ENCODE data around the gene PER2. TPM values are rescaled to one million over a fixed set of nuclear protein-coding genes. Genes with fewer than 3 reads are reported as not detected.

PER2 gene
- polyA plus RNA-seq, 1 donor: 13.5 TPM

DNA sequence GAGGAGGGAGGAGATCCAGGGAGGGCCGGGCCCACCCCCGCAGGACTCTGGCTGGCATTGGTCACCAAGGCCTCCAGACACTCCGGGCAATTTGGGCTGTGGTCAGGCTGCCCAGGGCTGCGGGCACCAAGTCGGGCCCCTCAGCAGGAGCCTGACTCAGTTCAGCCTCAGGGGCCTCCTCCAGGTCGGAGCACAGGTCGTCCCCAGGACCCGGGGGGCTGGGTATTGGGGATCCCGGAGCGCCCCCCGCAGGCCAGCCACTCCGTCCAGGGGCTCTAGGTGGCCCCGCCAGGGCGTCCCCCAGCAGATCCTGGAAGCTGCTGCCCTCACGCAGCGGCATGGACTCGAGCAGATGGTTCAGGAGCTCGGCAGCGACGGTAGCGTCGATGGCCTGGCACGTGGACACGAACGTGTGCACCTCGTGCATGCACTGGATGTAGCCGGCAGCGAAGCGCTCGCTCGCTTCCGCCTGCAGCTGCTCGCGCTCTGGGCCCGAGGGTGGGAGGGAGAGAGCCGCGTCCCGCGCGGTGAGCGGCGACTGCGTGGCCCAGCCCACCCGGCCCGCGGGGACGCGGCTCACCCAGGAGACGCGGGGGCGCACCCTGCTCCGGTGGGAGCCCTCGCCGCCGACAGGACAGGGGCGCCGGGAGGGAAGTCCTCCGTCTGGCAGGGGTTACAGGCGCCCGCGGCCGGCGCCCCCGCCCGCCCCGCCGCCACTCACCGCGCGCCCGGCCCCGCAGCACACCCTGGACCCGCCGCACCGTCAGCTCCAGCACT lies 49.5 kb downstream of the PER2 start:
- H3K4me3 ChIP-seq (ENCODE audit: low read length): no peak overlapping the region
- H3K36me3 ChIP-seq (ENCODE audit: control insufficient read depth, insufficient read depth, low read length): no peaks in the 10 kb centered on the region
- no peak overlapping the region for H3K27ac ChIP-seq (ENCODE audit: low read length)
- peak in 1 of 2 donors; percentile 50 for DNase-seq
- WGBS (ENCODE audit: insufficient coverage, low lambda C conversion rate): no CpG with 5 or more reads among the region's 75 CpGs
- peaks cover 29% of the 10 kb centered on the region for H3K27me3 ChIP-seq (ENCODE audit: control insufficient read depth, insufficient read depth, low read length)
- H3K9me3 ChIP-seq (ENCODE audit: control insufficient read depth, low read depth, low read length): peaks cover 7% of the 10 kb centered on the region
- H3K4me1 ChIP-seq (ENCODE audit: control insufficient read depth, insufficient read depth, low read length): peaks cover 37% of the 10 kb centered on the region

DNA sequence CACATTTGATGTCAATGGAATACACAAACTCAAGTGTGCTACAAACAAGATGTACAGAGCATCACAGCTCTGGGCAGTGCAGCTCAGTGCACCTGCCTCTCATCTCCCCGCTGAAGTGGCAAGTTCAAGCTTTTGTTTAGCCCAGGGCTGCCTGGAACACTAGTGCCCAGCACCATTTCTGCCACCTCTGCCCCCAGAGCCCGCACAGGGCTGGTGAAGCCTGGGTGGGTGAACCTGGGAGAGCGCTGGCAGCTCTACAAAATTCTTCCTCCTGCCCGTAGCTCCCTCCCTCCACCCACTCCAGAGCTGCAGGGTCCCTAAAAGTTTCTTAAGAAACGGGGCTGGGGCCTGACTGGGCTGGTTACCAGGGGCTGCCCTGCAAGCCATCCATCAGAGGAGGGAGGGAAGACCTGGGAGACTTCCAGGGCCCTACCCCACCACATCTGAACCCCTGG lies 50.1 kb downstream of the PER2 start:
- no peak for DNase-seq
- peaks cover 32% of the 10 kb centered on the region for H3K27me3 ChIP-seq (ENCODE audit: control insufficient read depth, insufficient read depth, low read length)
- peaks cover 7% of the 10 kb centered on the region for H3K9me3 ChIP-seq (ENCODE audit: control insufficient read depth, low read depth, low read length)
- no peaks in the 10 kb centered on the region for H3K36me3 ChIP-seq (ENCODE audit: control insufficient read depth, insufficient read depth, low read length)
- WGBS (ENCODE audit: insufficient coverage, low lambda C conversion rate): no CpG with 5 or more reads among the region's 5 CpGs
- peaks cover 32% of the 10 kb centered on the region for H3K4me1 ChIP-seq (ENCODE audit: control insufficient read depth, insufficient read depth, low read length)
- H3K27ac ChIP-seq (ENCODE audit: low read length): no peak overlapping the region
- H3K4me3 ChIP-seq (ENCODE audit: low read length): no peak overlapping the region

DNA sequence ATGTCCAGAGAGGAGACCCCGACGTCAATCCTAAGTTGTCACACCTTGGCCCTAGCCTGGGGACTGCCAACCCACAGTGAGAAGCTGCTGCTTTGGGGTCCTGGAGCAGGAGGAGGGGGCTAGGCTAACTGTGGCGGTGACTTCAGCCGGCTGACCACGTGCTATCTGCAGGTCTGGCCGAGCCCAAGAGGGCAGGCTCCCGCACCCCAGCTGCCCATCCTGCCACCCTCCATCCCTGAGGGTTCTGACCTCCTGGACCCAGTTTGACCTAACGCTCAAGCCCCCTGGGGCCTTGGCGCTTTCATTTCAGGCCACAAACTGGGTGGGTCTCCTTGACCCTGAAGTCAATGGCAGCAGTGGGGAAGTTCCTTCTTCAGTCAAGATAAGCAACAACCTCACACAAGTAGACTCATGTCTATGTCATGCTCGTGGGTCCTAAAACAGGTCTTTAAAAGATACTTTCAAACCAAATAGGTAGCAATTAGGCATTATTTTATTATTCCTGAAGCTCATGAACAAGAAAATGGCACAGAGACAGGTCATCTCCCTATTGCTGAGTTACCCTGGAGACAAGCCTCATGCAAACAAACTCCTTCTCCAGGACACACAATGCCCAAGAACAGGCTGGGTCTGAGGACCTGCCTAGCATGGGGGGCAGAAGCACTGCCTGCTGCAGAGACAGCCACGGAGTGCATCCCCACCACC lies 50.8 kb downstream of the PER2 start:
- Histone ChIP-seq H3K36me3 (ENCODE audit: control insufficient read depth, insufficient read depth, low read length) (no peaks in the 10 kb centered on the region), H3K4me3 (ENCODE audit: low read length) (no peak overlapping the region), H3K9me3 (ENCODE audit: control insufficient read depth, low read depth, low read length) (peaks cover 7% of the 10 kb centered on the region), H3K27me3 (ENCODE audit: control insufficient read depth, insufficient read depth, low read length) (peaks cover 32% of the 10 kb centered on the region), H3K27ac (ENCODE audit: low read length) (no peak overlapping the region), H3K4me1 (ENCODE audit: control insufficient read depth, insufficient read depth, low read length) (peaks cover 24% of the 10 kb centered on the region)
- no CpG with 5 or more reads among the region's 11 CpGs for WGBS (ENCODE audit: insufficient coverage, low lambda C conversion rate)
- DNase-seq: no peak

DNA sequence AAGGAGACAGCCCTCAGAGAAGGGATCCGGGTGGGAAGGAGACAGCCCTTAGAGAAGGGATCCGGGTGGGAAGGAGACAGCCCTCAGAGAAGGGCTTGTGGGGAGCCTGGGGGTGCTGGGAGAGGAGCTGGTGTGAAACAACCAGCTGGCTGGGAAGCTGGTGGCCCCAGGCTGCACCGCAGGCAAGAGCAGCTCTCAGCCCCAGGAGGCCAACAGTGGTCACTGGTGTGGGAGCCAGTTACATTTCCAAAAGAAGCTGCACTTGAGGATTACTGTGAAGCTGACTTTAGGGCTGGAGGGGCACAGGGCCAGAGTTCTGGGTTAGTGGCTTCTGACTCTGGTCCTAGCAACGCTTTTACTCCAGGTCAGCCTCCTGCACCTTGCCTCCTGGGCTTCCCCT lies 51.8 kb downstream of the PER2 start:
- no peak overlapping the region for H3K27ac ChIP-seq (ENCODE audit: low read length)
- H3K9me3 ChIP-seq (ENCODE audit: control insufficient read depth, low read depth, low read length): peaks cover 9% of the 10 kb centered on the region
- H3K27me3 ChIP-seq (ENCODE audit: control insufficient read depth, insufficient read depth, low read length): peaks cover 32% of the 10 kb centered on the region
- H3K36me3 ChIP-seq (ENCODE audit: control insufficient read depth, insufficient read depth, low read length): no peaks in the 10 kb centered on the region
- H3K4me3 ChIP-seq (ENCODE audit: low read length): no peak overlapping the region
- DNase-seq: no peak
- peaks cover 14% of the 10 kb centered on the region for H3K4me1 ChIP-seq (ENCODE audit: control insufficient read depth, insufficient read depth, low read length)
- no CpG with 5 or more reads among the region's 4 CpGs for WGBS (ENCODE audit: insufficient coverage, low lambda C conversion rate)

DNA sequence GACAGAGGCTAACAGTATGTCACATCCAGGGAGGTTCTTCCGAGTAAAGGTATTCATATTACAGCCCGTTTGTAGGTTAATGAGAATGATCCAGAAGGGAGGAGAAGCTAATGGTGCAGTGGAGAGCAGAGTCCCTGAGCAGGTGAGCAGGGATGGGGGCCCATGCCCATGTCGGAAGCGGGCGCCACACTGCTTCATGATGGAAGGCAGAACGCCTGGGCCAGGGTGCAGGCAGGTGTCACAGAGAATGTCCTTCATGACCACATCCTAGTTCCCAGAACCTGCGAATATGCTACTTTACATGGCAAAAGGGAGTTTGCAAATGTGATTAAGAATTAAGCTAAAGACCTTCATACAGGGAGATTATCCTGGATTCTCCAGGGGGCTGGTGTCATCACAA lies 52.6 kb downstream of the PER2 start:
- H3K27ac ChIP-seq (ENCODE audit: low read length): no peak overlapping the region
- WGBS (ENCODE audit: insufficient coverage, low lambda C conversion rate): no CpG with 5 or more reads among the region's 7 CpGs

DNA sequence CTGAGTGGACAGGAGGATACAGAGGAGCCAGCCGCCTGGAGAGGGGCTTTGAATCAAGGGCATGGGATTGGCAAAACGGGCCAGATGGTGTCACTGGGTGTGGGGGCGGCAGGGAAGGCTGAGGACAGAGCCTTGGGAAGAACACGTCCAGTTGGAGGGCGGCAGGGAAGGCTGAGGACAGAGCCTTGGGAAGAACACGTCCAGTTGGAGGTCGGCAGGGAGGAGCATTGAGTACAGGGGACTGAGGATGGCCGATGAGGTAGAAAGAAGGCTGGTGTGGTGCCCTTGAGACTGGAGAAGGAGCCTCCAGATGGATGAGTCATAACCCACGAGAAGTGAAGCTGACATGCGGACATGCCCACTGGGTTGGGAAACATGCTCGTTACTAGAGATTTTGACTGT lies 53.1 kb downstream of the PER2 start:
- WGBS (ENCODE audit: insufficient coverage, low lambda C conversion rate): 92% methylated on average over 2 of the region's 11 CpGs
- no peak overlapping the region for H3K27ac ChIP-seq (ENCODE audit: low read length)
- peaks cover 11% of the 10 kb centered on the region for H3K9me3 ChIP-seq (ENCODE audit: control insufficient read depth, low read depth, low read length)
- DNase-seq: no peak
- no peak overlapping the region for H3K4me3 ChIP-seq (ENCODE audit: low read length)
- peaks cover 8% of the 10 kb centered on the region for H3K4me1 ChIP-seq (ENCODE audit: control insufficient read depth, insufficient read depth, low read length)
- peaks cover 36% of the 10 kb centered on the region for H3K27me3 ChIP-seq (ENCODE audit: control insufficient read depth, insufficient read depth, low read length)
- no peaks in the 10 kb centered on the region for H3K36me3 ChIP-seq (ENCODE audit: control insufficient read depth, insufficient read depth, low read length)

More for the DNA sequence above, 52.6 kb downstream of the PER2 start:
- Histone ChIP-seq H3K4me3 (ENCODE audit: low read length) (no peak overlapping the region), H3K27me3 (ENCODE audit: control insufficient read depth, insufficient read depth, low read length) (peaks cover 38% of the 10 kb centered on the region), H3K9me3 (ENCODE audit: control insufficient read depth, low read depth, low read length) (peaks cover 11% of the 10 kb centered on the region), H3K4me1 (ENCODE audit: control insufficient read depth, insufficient read depth, low read length) (peaks cover 9% of the 10 kb centered on the region), H3K36me3 (ENCODE audit: control insufficient read depth, insufficient read depth, low read length) (no peaks in the 10 kb centered on the region)
- no peak for DNase-seq

DNA sequence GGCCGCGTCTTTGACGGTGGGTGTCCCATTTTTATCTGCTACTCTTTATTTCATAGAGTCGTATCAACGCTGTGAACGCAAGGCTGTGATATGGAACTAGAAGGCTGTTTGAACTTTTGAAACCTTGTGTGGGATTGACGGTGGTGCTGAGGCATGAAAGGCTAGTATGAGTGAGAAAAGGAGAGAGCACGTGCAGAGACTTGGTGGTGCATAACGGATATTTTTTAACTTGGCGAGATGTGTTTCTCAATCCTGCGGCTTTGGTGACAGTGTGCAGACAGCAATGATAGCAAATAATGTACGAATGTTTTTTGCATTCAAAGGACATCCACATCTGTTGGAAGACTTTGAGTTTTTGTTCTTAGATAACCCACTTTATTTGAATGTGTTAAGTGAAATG lies 54.8 kb downstream of the PER2 start:
- DNase-seq: no peak
- H3K9me3 ChIP-seq (ENCODE audit: control insufficient read depth, low read depth, low read length): peaks cover 6% of the 10 kb centered on the region
- H3K4me1 ChIP-seq (ENCODE audit: control insufficient read depth, insufficient read depth, low read length): peaks cover 1% of the 10 kb centered on the region
- H3K36me3 ChIP-seq (ENCODE audit: control insufficient read depth, insufficient read depth, low read length): no peaks in the 10 kb centered on the region
- H3K4me3 ChIP-seq (ENCODE audit: low read length): no peak overlapping the region
- H3K27ac ChIP-seq (ENCODE audit: low read length): no peak overlapping the region
- WGBS (ENCODE audit: insufficient coverage, low lambda C conversion rate): 45% methylated on average over 2 of the region's 12 CpGs
- peaks cover 30% of the 10 kb centered on the region for H3K27me3 ChIP-seq (ENCODE audit: control insufficient read depth, insufficient read depth, low read length)

DNA sequence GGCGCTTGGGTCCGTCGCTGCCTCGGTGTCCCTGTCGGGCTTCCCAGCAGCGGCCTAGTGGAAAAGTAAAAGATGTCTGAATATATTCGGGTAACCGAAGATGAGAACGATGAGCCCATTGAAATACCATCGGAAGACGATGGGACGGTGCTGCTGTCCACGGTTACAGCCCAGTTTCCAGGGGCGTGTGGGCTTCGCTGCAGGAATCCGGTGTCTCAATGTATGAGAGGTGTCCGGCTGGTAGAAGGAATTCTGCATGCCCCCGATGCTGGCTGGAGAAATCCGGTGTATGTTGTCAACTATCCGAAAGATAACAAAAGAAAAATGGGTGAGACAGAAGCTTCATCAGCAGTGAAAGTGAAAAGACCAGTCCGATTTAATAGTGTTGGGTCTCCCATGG lies 56.6 kb downstream of the PER2 start:
- 83% methylated on average over 7 of the region's 21 CpGs for WGBS (ENCODE audit: insufficient coverage, low lambda C conversion rate)
- Histone ChIP-seq H3K27ac (ENCODE audit: low read length) (no peak overlapping the region), H3K4me3 (ENCODE audit: low read length) (peak overlapping the region; percentile 41)

DNA sequence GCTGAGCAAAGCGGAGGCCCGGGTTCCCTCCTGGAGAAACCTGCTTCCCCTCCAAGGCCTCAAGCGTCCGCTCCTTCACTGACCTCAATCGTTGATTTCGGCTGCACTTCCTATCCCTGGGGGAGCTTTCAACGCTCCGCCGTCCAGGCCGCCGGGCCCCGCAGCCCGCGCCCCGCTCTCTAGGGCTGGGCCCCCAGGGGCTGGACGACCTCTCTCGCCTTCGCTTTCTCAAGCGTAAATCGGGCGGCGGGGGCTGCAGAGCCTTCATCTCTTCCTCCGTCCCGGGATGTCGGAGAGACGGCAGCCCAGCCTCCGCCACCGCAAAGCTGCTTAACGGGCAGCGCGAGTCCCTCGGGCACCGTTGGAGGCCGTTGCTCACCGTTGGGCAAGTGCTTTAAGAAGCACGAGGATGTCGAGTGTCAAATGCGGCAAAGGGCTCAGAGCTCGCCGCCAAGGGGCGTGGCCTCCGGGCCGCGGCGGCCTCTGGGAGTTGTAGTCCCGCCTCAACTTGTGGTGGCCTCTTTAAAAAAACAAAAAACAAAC lies 57.1 kb downstream of the PER2 start:
- peaks cover 4% of the 10 kb centered on the region for H3K9me3 ChIP-seq (ENCODE audit: control insufficient read depth, low read depth, low read length)
- H3K27me3 ChIP-seq (ENCODE audit: control insufficient read depth, insufficient read depth, low read length): peaks cover 10% of the 10 kb centered on the region
- H3K27ac ChIP-seq (ENCODE audit: low read length): no peak overlapping the region
- no CpG with 5 or more reads among the region's 46 CpGs for WGBS (ENCODE audit: insufficient coverage, low lambda C conversion rate)
- no peaks in the 10 kb centered on the region for H3K4me1 ChIP-seq (ENCODE audit: control insufficient read depth, insufficient read depth, low read length)
- H3K36me3 ChIP-seq (ENCODE audit: control insufficient read depth, insufficient read depth, low read length): no peaks in the 10 kb centered on the region
- peak overlapping the region; percentile 41 for H3K4me3 ChIP-seq (ENCODE audit: low read length)
- peak; percentile 68 to 73 for DNase-seq

More for the DNA sequence above, 56.6 kb downstream of the PER2 start:
- Histone ChIP-seq H3K4me1 (ENCODE audit: control insufficient read depth, insufficient read depth, low read length) (no peaks in the 10 kb centered on the region), H3K36me3 (ENCODE audit: control insufficient read depth, insufficient read depth, low read length) (no peaks in the 10 kb centered on the region), H3K27me3 (ENCODE audit: control insufficient read depth, insufficient read depth, low read length) (peaks cover 14% of the 10 kb centered on the region), H3K9me3 (ENCODE audit: control insufficient read depth, low read depth, low read length) (peaks cover 4% of the 10 kb centered on the region)
- no peak for DNase-seq

DNA sequence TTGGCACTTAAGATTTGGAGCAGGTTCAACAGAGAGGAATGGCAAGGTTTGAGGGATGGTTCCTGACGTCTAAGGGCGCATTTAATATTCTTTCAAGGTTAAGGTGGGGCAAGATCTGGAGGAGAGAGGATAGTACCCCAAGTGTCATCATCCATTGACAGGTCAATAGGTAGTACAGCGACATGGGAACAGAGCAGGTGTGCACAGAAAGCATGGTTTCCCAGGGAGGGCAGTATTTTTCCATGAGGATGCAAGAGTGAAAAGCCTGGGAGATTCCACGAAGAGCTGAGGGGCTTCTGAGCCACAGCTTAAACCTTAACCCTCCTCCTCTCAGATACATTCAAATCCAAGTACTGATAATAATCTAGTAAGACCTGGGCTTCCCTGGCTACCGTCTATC lies 57.7 kb downstream of the PER2 start:
- H3K9me3 ChIP-seq (ENCODE audit: control insufficient read depth, low read depth, low read length): peaks cover 4% of the 10 kb centered on the region
- DNase-seq: no peak
- no peak overlapping the region for H3K4me3 ChIP-seq (ENCODE audit: low read length)
- no peaks in the 10 kb centered on the region for H3K36me3 ChIP-seq (ENCODE audit: control insufficient read depth, insufficient read depth, low read length)
- no CpG with 5 or more reads among the region's 5 CpGs for WGBS (ENCODE audit: insufficient coverage, low lambda C conversion rate)
- H3K4me1 ChIP-seq (ENCODE audit: control insufficient read depth, insufficient read depth, low read length): no peaks in the 10 kb centered on the region
- H3K27me3 ChIP-seq (ENCODE audit: control insufficient read depth, insufficient read depth, low read length): peaks cover 10% of the 10 kb centered on the region
- no peak overlapping the region for H3K27ac ChIP-seq (ENCODE audit: low read length)
